Measurements from ENCODE around the gene CAP1. TPM values are rescaled to one million over a fixed set of nuclear protein-coding genes. Genes with fewer than 3 reads are reported as not detected.

CAP1 gene
- total RNA-seq, 2 donors from 2014 or later = 315 to 409 TPM

DNA sequence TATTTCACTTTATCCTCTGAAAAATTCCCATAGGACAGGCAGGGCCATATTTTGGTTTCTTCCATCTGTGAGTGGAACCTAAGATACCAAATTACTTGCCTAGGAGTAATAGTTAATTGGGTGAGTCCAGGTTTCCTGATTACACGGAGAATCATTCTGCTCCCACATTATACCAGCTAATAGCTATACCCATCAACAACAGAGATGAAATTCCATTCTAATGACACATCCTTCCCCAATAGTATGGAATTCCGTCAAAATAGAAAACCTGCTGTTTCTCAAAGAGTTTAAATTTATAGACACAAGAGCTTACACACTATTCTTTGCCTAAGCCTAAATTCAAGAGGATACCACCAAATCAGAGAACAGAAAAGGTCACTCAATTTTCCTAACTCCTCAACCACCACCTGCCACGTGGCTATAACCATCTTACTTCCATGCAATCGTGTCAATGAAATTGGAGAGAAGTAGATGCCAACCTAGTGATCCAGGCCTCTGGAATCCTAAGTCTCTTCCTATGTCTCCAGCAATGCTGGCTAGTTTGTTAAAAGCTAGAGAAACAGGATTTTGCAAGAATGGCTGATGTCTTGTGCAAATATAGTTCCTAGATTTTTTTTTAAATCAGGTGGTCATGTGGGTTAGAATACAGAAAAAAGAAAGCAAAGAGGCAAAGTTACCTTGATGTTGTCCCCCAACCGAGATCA lies 50.3 kb downstream of the CAP1 start:
- Histone ChIP-seq H3K9me3 (no peaks in the 10 kb centered on the region), H3K36me3 (peaks cover 27% of the 10 kb centered on the region), H3K27me3 (replicated peaks; ENCODE audit: insufficient read depth) (no peaks in the 10 kb centered on the region), H3K4me3 (no peak overlapping the region), H3K27ac (no peak overlapping the region), H3K4me1 (ENCODE audit: control insufficient read depth in 1 of 2, low read depth in 2 of 2) (peaks cover 0 to 5% of the 10 kb centered on the region in 2 donors)
- TF ChIP-seq, protein P1, sequence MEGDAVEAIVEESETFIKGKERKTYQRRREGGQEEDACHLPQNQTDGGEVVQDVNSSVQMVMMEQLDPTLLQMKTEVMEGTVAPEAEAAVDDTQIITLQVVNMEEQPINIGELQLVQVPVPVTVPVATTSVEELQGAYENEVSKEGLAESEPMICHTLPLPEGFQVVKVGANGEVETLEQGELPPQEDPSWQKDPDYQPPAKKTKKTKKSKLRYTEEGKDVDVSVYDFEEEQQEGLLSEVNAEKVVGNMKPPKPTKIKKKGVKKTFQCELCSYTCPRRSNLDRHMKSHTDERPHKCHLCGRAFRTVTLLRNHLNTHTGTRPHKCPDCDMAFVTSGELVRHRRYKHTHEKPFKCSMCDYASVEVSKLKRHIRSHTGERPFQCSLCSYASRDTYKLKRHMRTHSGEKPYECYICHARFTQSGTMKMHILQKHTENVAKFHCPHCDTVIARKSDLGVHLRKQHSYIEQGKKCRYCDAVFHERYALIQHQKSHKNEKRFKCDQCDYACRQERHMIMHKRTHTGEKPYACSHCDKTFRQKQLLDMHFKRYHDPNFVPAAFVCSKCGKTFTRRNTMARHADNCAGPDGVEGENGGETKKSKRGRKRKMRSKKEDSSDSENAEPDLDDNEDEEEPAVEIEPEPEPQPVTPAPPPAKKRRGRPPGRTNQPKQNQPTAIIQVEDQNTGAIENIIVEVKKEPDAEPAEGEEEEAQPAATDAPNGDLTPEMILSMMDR (IDR thresholded peaks at IDR 0.05) = no peak
- ATAC-seq (ENCODE audit: insufficient number of reproducible peaks, low FRiP score, low read depth) = no peak
- DNase-seq (ENCODE audit: low spot score) = no peak

DNA sequence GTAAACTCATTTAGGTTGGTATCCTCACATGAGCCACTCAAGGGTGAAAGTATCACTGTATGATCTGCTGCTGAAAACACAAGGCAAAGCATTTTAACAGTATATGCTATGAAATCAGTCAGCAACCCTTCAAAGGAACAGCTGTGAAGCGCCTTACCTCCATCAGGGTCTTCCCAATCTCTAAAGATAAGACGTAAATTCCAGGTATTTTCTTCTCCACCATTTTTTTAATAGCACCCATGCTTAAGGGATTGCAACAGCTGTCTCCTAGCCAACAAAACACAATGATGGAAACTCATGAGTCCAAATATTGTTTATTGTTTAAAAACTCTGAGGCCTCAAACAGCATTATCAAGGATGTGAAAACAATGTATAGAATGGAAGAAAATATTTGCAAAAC lies 51.7 kb downstream of the CAP1 start:
- DNase-seq (ENCODE audit: low spot score) (no peak), ATAC-seq (ENCODE audit: insufficient number of reproducible peaks, low FRiP score, low read depth) (no peak)
- H3K9me3 ChIP-seq = no peaks in the 10 kb centered on the region
- H3K4me3 ChIP-seq = no peak overlapping the region
- TF ChIP-seq, protein P1 (IDR thresholded peaks at IDR 0.05) = no peak
- no peak overlapping the region for H3K27ac ChIP-seq
- peaks cover 0 to 12% of the 10 kb centered on the region in 2 donors for H3K4me1 ChIP-seq (ENCODE audit: control insufficient read depth in 1 of 2, low read depth in 2 of 2)
- H3K27me3 ChIP-seq (replicated peaks; ENCODE audit: insufficient read depth) = no peaks in the 10 kb centered on the region
- peaks cover 27% of the 10 kb centered on the region for H3K36me3 ChIP-seq

DNA sequence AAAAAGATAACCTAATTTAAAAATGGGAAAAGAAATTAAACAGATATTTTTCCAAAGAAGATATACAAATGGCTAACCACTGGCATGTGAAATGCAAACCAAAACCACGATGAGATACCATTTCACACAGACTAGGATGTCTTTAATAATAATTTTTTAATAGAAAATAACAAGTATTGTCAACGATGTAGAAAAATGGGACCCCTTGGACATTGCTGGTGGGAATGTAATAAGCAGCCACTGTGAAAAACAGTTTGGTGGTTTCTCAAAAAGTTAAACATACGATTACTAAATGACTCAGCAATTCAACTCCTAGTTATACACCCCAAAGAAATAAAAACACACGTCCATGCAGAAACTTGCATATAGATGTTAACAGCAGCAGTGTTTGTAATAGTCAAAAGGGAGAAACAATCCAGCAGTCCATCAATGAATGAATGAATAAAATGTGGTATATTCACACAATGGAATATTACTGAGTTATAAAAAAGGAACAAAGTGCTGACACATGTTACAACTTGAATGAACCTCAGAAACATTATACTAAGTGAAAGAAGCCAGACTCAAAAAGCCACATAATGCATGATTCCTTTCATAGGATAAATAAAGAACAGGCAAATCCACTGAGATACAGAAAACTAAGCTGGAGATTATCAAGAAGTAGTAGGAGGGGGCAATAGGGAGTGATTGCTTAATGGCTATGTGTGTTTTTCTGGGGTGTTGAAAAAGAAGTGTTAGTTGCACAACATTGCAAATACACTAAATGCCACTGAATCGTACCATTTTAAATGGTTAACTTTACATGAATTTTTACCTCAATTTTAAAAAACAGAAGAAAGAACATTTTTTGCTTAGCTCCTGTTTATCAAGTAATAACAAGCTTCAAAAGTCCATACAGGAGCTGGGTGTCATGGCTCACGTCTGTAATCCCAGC lies 52.4 kb downstream of the CAP1 start:
- ATAC-seq (ENCODE audit: insufficient number of reproducible peaks, low FRiP score, low read depth) (no peak), DNase-seq (ENCODE audit: low spot score) (no peak)
- Histone ChIP-seq H3K27me3 (replicated peaks; ENCODE audit: insufficient read depth) (no peaks in the 10 kb centered on the region), H3K36me3 (peaks cover 24% of the 10 kb centered on the region), H3K9me3 (no peaks in the 10 kb centered on the region), H3K4me1 (ENCODE audit: control insufficient read depth in 1 of 2, low read depth in 2 of 2) (peaks cover 0 to 18% of the 10 kb centered on the region in 2 donors), H3K27ac (no peak overlapping the region), H3K4me3 (no peak overlapping the region)
- TF ChIP-seq, protein P1 (IDR thresholded peaks at IDR 0.05) = no peak

DNA sequence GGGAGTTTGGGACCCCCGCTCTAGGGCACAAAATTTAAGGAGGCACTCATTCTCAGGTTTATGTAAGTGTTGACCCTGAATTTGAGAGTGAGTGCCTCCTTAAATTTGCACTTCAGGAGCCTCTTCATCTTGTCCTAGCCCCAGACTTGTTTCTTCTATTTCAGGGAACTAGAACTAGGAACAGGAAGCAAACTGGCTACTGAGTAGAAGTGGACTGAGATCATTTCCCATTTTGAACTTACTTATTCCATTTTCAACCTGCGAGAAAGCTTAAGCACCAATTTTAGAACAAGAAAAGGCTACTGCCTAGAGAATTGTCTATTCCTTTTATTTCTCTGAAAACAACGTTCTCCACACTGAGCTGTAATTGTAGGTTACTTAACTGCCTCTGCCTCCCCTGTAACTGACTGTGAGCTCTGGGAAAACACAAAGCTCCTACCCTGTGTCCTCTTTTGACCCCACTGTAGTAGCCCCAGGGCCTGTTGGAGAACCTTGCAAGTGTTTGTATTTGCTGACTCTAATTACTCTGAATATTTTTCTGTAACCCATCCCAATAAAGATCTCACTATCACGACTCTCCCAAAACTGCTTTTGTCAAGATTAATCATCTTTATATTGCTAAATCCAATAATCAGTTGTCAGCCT lies 54.1 kb downstream of the CAP1 start:
- H3K36me3 ChIP-seq = peaks cover 11% of the 10 kb centered on the region
- H3K9me3 ChIP-seq = no peaks in the 10 kb centered on the region
- ATAC-seq (ENCODE audit: insufficient number of reproducible peaks, low FRiP score, low read depth) (no peak), DNase-seq (ENCODE audit: low spot score) (no peak)
- no peak overlapping the region for H3K4me3 ChIP-seq
- TF ChIP-seq, protein P1 (IDR thresholded peaks at IDR 0.05) = no peak
- peaks cover 0 to 18% of the 10 kb centered on the region in 2 donors for H3K4me1 ChIP-seq (ENCODE audit: control insufficient read depth in 1 of 2, low read depth in 2 of 2)
- no peak overlapping the region for H3K27ac ChIP-seq
- no peaks in the 10 kb centered on the region for H3K27me3 ChIP-seq (replicated peaks; ENCODE audit: insufficient read depth)

DNA sequence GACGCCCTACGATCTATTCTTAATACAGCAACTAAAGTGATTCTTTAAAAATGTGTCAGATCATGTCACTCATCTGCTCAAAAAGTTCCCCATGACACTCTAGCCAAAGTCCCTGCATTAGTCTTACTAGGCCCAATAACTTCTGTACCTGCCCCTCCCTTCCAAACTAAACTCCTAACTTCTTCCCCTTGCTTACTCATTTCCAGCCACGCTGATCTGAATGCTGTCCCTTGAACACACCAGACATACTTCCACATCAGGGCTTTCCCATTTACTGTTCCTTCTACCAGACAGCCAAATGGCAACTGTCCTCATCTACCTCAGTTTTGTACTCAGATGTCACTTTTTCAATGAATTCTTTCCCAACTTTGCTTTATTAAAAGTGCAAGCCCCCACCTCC lies 55.3 kb downstream of the CAP1 start:
- Histone ChIP-seq H3K4me1 (ENCODE audit: control insufficient read depth in 1 of 2, low read depth in 2 of 2) (peaks cover 0 to 18% of the 10 kb centered on the region in 2 donors), H3K27me3 (replicated peaks; ENCODE audit: insufficient read depth) (no peaks in the 10 kb centered on the region), H3K27ac (no peak overlapping the region), H3K36me3 (peaks cover 8% of the 10 kb centered on the region), H3K4me3 (peak overlapping the region; percentile 88), H3K9me3 (no peaks in the 10 kb centered on the region)
- DNase-seq (ENCODE audit: low spot score) = no peak
- TF ChIP-seq, protein P1 (IDR thresholded peaks at IDR 0.05) = no peak
- ATAC-seq (ENCODE audit: insufficient number of reproducible peaks, low FRiP score, low read depth) = no peak
